Kidney epithelial cell (primary cell): ENCODE measurements around the gene NDST3. TPM values are rescaled to one million over a fixed set of nuclear protein-coding genes. Genes with fewer than 3 reads are reported as not detected.

Source experiments
- DNase-seq: peaks from one replicate; pipeline ENCODE4 v3.0.0-alpha.2; 2010; ENCODE audit warnings: low read depth
- H3K27me3 ChIP-seq: 2 replicates; pipeline ENCODE4 v1.6.0; 2011; ENCODE audit warnings: low read length; ENCODE audit not compliant: control insufficient read depth, insufficient read depth
- H3K36me3 ChIP-seq: 2 replicates; pipeline ENCODE4 v1.5.1; 2011; ENCODE audit warnings: low read length; ENCODE audit not compliant: control insufficient read depth, insufficient read depth
- H3K4me3 ChIP-seq: 2 replicates; pipeline ENCODE4 v1.5.1; 2011; ENCODE audit warnings: low read depth, mild to moderate bottlenecking, control low read depth, low read length
- total RNA-seq: library from RNA; depleted of rRNA; stranded (reverse); fragments of >200 nt; gene quantifications from 2 replicates; pipeline ENCODE4 v1.2.3, GENCODE V29; 2015
- TF ChIP-seq, protein P1 (sequence below): IDR thresholded peaks from 2 replicates; pipeline ENCODE4 v1.5.1; 2011; ENCODE audit warnings: mild to moderate bottlenecking, moderate library complexity, low read length, control low read depth, inconsistent platforms; ENCODE audit not compliant: insufficient read depth, poor library complexity, severe bottlenecking

NDST3 gene
- total RNA-seq, 1 donor from 2014 or later, result 0.71 TPM

DNA sequence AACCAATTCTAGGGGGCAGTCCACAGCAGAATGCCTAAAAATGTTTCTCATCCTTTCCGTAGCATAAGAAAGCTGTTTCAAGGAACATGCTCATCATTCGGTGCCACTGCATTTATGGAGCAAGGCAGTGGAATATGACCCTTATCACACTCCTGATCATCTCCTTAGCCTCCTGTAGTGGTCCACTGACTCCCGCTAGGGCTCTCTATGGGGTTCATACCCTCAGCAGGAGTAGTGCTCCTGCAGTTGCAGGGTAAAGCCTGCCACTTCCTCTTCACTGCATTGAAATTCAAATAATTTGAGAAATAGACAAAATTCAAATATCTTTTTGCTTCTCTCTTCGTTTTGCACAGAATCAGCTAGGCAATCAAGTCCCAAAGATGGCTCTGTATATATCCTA is 107.0 kb downstream of the NDST3 start:
- TF ChIP-seq, protein P1, sequence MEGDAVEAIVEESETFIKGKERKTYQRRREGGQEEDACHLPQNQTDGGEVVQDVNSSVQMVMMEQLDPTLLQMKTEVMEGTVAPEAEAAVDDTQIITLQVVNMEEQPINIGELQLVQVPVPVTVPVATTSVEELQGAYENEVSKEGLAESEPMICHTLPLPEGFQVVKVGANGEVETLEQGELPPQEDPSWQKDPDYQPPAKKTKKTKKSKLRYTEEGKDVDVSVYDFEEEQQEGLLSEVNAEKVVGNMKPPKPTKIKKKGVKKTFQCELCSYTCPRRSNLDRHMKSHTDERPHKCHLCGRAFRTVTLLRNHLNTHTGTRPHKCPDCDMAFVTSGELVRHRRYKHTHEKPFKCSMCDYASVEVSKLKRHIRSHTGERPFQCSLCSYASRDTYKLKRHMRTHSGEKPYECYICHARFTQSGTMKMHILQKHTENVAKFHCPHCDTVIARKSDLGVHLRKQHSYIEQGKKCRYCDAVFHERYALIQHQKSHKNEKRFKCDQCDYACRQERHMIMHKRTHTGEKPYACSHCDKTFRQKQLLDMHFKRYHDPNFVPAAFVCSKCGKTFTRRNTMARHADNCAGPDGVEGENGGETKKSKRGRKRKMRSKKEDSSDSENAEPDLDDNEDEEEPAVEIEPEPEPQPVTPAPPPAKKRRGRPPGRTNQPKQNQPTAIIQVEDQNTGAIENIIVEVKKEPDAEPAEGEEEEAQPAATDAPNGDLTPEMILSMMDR, result no peak
- no peaks in the 10 kb centered on the region for H3K36me3 ChIP-seq
- DNase-seq, result no peak
- no peaks in the 10 kb centered on the region for H3K27me3 ChIP-seq
- no peak overlapping the region for H3K4me3 ChIP-seq

DNA sequence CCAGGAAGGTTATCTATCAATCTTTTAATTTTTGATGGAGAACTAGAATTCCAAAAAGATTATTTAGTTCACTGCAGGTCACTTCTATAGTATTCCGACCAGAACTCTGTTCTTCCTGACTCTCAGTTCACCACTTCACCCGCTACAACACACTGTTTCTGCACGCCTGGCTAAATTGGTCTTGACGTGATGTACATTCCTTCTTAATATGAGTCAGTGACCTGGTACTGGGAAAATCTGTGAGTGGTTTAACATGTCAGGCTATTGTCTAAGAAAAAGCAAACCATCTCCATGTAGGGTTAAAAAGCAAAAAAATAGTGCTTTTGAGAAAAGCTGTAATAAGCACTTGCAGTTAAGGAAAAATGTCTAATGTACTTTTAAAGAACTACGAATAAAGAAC is 120.4 kb downstream of the NDST3 start:
- H3K27me3 ChIP-seq, result no peaks in the 10 kb centered on the region
- H3K4me3 ChIP-seq, result no peak overlapping the region
- peak; percentile 18 for DNase-seq
- no peaks in the 10 kb centered on the region for H3K36me3 ChIP-seq
- TF ChIP-seq, protein P1, result no peak

DNA sequence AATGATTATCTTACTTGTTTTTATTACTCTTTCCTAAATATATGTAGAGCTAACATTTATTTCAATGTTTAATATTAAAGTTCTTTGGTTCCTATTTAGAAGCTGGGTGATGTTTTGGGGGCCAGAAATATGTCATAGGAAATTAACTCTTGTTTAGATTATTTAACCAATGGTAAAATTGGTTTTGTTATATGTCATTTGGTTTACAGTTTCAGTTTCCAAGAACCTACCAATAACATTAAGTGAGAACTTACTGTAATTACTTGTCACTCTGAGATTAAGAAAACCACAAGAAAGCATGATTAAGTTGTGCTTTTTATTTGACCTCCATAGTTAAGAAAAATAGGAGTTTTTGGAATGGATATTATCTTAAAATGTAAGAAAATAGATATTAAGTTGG is 121.2 kb downstream of the NDST3 start:
- no peak overlapping the region for H3K4me3 ChIP-seq
- no peak for DNase-seq

DNA sequence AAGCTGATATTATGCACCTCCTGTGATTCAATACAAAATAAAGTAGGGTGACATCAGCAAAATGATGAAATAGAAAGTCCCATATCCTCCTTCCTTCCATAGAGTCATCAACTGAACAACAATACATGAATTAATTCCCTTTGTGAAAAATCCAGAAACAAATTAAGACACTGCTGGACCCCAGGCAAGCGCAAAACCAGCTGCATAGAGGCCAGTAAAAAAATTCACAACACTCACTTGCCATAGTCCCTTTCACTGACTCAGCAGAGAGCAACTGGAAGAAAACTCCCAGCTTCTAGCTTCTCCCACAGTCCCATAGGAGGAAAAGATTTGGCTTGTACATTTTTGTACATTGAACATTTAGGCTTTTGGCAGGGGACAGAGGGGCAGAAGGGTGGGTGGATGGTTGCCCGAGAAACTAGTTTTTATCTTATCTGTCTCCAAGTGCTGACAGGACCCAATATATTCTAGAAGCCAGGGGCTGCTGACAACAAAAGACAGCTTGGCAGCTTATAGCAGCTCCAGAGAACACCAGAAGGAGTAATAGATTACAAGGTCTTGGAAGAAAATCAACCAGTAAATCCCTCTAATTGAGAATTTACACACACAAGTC is 124.6 kb downstream of the NDST3 start:
- no peak for DNase-seq
- Histone ChIP-seq H3K36me3 (no peaks in the 10 kb centered on the region), H3K27me3 (no peaks in the 10 kb centered on the region), H3K4me3 (no peak overlapping the region)
- TF ChIP-seq, protein P1, result no peak

More for the DNA sequence above, 121.2 kb downstream of the NDST3 start:
- TF ChIP-seq, protein P1, result no peak
- no peaks in the 10 kb centered on the region for H3K27me3 ChIP-seq
- no peaks in the 10 kb centered on the region for H3K36me3 ChIP-seq

DNA sequence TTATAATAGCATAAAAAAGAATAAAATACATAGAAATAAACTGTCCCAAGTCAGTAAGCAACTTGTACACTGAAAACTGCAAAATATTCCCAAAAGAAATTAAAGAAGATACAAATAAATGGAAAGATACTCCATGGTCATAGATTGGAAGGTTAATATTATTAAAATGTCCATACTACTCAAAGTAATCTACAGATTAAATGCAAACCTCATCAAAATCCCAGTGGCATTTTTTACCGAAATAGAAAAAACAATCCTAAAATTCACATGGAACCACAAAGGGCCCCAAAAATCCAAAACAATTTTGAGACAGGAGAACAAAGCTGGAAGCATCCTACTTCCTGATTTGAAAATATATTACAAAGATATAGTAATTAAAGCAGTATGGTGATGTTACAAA is 133.0 kb downstream of the NDST3 start:
- TF ChIP-seq, protein P1, result no peak
- Histone ChIP-seq H3K4me3 (no peak overlapping the region), H3K27me3 (no peaks in the 10 kb centered on the region), H3K36me3 (no peaks in the 10 kb centered on the region)
- DNase-seq, result no peak

DNA sequence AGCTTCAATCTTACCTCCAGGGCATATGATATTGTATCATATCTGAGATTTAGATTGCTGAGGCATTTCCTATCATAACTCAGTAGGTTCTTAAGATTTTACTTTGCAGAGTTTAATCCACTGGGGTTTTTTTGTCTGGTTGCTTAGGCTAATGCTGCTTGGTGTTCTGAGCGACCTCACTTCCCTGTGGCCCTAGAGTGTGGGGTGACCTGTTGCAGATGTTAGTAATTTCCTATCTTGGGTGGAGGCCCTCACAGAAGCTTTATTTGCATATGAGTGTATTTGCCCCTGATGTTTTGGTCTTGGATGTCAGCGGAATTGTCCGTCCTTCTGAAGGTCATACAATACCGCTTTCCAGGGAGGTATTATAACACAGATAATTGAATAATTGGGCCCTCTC is 137.1 kb downstream of the NDST3 start:
- Histone ChIP-seq H3K36me3 (no peaks in the 10 kb centered on the region), H3K27me3 (no peaks in the 10 kb centered on the region), H3K4me3 (no peak overlapping the region)
- no peak for DNase-seq
- TF ChIP-seq, protein P1, result no peak
